ENCODE measurements around the gene PLOD3.

PLOD3 gene

GRCh38 chr7:101180130-101180755, 37.1 kb downstream of the PLOD3 start, which contains the start of gene NAT16:
Gene NAT16 (minus strand): TSS chr7:101180293. CDS start chr7:101174807, 5,486 bp downstream.
- no peaks in the 10 kb centered on the region for H3K36me3 ChIP-seq (ENCODE audit: control insufficient read depth, insufficient read depth, low read length)
- H3K4me3 ChIP-seq (ENCODE audit: insufficient read depth, low read depth, low read length, poor library complexity, severe bottlenecking): no peak within 1 kb of the TSS
- peaks cover 53% of the 10 kb centered on the region for H3K27me3 ChIP-seq (replicated peaks; ENCODE audit: control insufficient read depth, insufficient read depth, low read length, poor library complexity, severe bottlenecking)
- no peak for DNase-seq
- no peak within 1 kb of the TSS for H3K27ac ChIP-seq (ENCODE audit: insufficient read depth, low read length, poor library complexity, severe bottlenecking)
- H3K9me3 ChIP-seq (ENCODE audit: control insufficient read depth, low read length): no peaks in the 10 kb centered on the region
- H3K4me1 ChIP-seq (ENCODE audit: control insufficient read depth, insufficient read depth, low read length, poor library complexity, severe bottlenecking): peaks cover 16% of the 10 kb centered on the region

GRCh38 chr7:101179713-101180112, 37.7 kb downstream of the PLOD3 start:
- Histone ChIP-seq H3K4me1 (ENCODE audit: control insufficient read depth, insufficient read depth, low read length, poor library complexity, severe bottlenecking) (peaks cover 16% of the 10 kb centered on the region), H3K36me3 (ENCODE audit: control insufficient read depth, insufficient read depth, low read length) (no peaks in the 10 kb centered on the region), H3K27ac (ENCODE audit: insufficient read depth, low read length, poor library complexity, severe bottlenecking) (no peak overlapping the region), H3K27me3 (replicated peaks; ENCODE audit: control insufficient read depth, insufficient read depth, low read length, poor library complexity, severe bottlenecking) (peaks cover 57% of the 10 kb centered on the region), H3K4me3 (ENCODE audit: insufficient read depth, low read depth, low read length, poor library complexity, severe bottlenecking) (no peak overlapping the region), H3K9me3 (ENCODE audit: control insufficient read depth, low read length) (no peaks in the 10 kb centered on the region)
- no peak for DNase-seq

- peaks cover 62% of the 10 kb centered on the region for H3K27me3 ChIP-seq (replicated peaks; ENCODE audit: control insufficient read depth, insufficient read depth, low read length, poor library complexity, severe bottlenecking)
- no peaks in the 10 kb centered on the region for H3K9me3 ChIP-seq (ENCODE audit: control insufficient read depth, low read length)
- no peak overlapping the region for H3K27ac ChIP-seq (ENCODE audit: insufficient read depth, low read length, poor library complexity, severe bottlenecking)
- H3K4me3 ChIP-seq (ENCODE audit: insufficient read depth, low read depth, low read length, poor library complexity, severe bottlenecking): no peak overlapping the region
- no peak for DNase-seq
- peaks cover 21% of the 10 kb centered on the region for H3K4me1 ChIP-seq (ENCODE audit: control insufficient read depth, insufficient read depth, low read length, poor library complexity, severe bottlenecking)
- H3K36me3 ChIP-seq (ENCODE audit: control insufficient read depth, insufficient read depth, low read length): no peaks in the 10 kb centered on the region
Measured at GRCh38 chr7:101179117-101179516, 38.3 kb downstream of the PLOD3 start.

GRCh38 chr7:101177644-101178043, 39.7 kb downstream of the PLOD3 start:
- no peak for DNase-seq
- Histone ChIP-seq H3K4me3 (ENCODE audit: insufficient read depth, low read depth, low read length, poor library complexity, severe bottlenecking) (no peak overlapping the region), H3K9me3 (ENCODE audit: control insufficient read depth, low read length) (no peaks in the 10 kb centered on the region), H3K27ac (ENCODE audit: insufficient read depth, low read length, poor library complexity, severe bottlenecking) (no peak overlapping the region), H3K27me3 (replicated peaks; ENCODE audit: control insufficient read depth, insufficient read depth, low read length, poor library complexity, severe bottlenecking) (peaks cover 76% of the 10 kb centered on the region), H3K36me3 (ENCODE audit: control insufficient read depth, insufficient read depth, low read length) (no peaks in the 10 kb centered on the region), H3K4me1 (ENCODE audit: control insufficient read depth, insufficient read depth, low read length, poor library complexity, severe bottlenecking) (peaks cover 32% of the 10 kb centered on the region)

GRCh38 chr7:101175664-101176063, 41.7 kb downstream of the PLOD3 start:
- Histone ChIP-seq H3K4me3 (ENCODE audit: insufficient read depth, low read depth, low read length, poor library complexity, severe bottlenecking) (no peak overlapping the region), H3K4me1 (ENCODE audit: control insufficient read depth, insufficient read depth, low read length, poor library complexity, severe bottlenecking) (peaks cover 50% of the 10 kb centered on the region), H3K9me3 (ENCODE audit: control insufficient read depth, low read length) (no peaks in the 10 kb centered on the region), H3K27me3 (replicated peaks; ENCODE audit: control insufficient read depth, insufficient read depth, low read length, poor library complexity, severe bottlenecking) (peaks cover 84% of the 10 kb centered on the region), H3K27ac (ENCODE audit: insufficient read depth, low read length, poor library complexity, severe bottlenecking) (no peak overlapping the region), H3K36me3 (ENCODE audit: control insufficient read depth, insufficient read depth, low read length) (no peaks in the 10 kb centered on the region)
- no peak for DNase-seq

- no peaks in the 10 kb centered on the region for H3K9me3 ChIP-seq (ENCODE audit: control insufficient read depth, low read length)
- H3K4me3 ChIP-seq (ENCODE audit: insufficient read depth, low read depth, low read length, poor library complexity, severe bottlenecking): no peak overlapping the region
- peaks cover 88% of the 10 kb centered on the region for H3K27me3 ChIP-seq (replicated peaks; ENCODE audit: control insufficient read depth, insufficient read depth, low read length, poor library complexity, severe bottlenecking)
- no peak overlapping the region for H3K27ac ChIP-seq (ENCODE audit: insufficient read depth, low read length, poor library complexity, severe bottlenecking)
- peaks cover 52% of the 10 kb centered on the region for H3K4me1 ChIP-seq (ENCODE audit: control insufficient read depth, insufficient read depth, low read length, poor library complexity, severe bottlenecking)
- no peaks in the 10 kb centered on the region for H3K36me3 ChIP-seq (ENCODE audit: control insufficient read depth, insufficient read depth, low read length)
- DNase-seq: no peak
Measured at GRCh38 chr7:101174322-101174854, 43.0 kb downstream of the PLOD3 start.

GRCh38 chr7:101173752-101174244, 43.6 kb downstream of the PLOD3 start:
- Histone ChIP-seq H3K27me3 (replicated peaks; ENCODE audit: control insufficient read depth, insufficient read depth, low read length, poor library complexity, severe bottlenecking) (peaks cover 89% of the 10 kb centered on the region), H3K4me3 (ENCODE audit: insufficient read depth, low read depth, low read length, poor library complexity, severe bottlenecking) (no peak overlapping the region), H3K27ac (ENCODE audit: insufficient read depth, low read length, poor library complexity, severe bottlenecking) (no peak overlapping the region), H3K36me3 (ENCODE audit: control insufficient read depth, insufficient read depth, low read length) (no peaks in the 10 kb centered on the region), H3K4me1 (ENCODE audit: control insufficient read depth, insufficient read depth, low read length, poor library complexity, severe bottlenecking) (peaks cover 49% of the 10 kb centered on the region), H3K9me3 (ENCODE audit: control insufficient read depth, low read length) (no peaks in the 10 kb centered on the region)
- DNase-seq: peak; percentile 42 to 47 (median 43)

- Histone ChIP-seq H3K4me1 (ENCODE audit: control insufficient read depth, insufficient read depth, low read length, poor library complexity, severe bottlenecking) (peaks cover 49% of the 10 kb centered on the region), H3K27ac (ENCODE audit: insufficient read depth, low read length, poor library complexity, severe bottlenecking) (no peak overlapping the region), H3K27me3 (replicated peaks; ENCODE audit: control insufficient read depth, insufficient read depth, low read length, poor library complexity, severe bottlenecking) (peaks cover 96% of the 10 kb centered on the region), H3K9me3 (ENCODE audit: control insufficient read depth, low read length) (no peaks in the 10 kb centered on the region), H3K4me3 (ENCODE audit: insufficient read depth, low read depth, low read length, poor library complexity, severe bottlenecking) (no peak overlapping the region), H3K36me3 (ENCODE audit: control insufficient read depth, insufficient read depth, low read length) (no peaks in the 10 kb centered on the region)
- no peak for DNase-seq
Measured at GRCh38 chr7:101172854-101173751, 44.3 kb downstream of the PLOD3 start.

GRCh38 chr7:101172005-101172853, 45.2 kb downstream of the PLOD3 start:
- DNase-seq: no peak
- Histone ChIP-seq H3K9me3 (ENCODE audit: control insufficient read depth, low read length) (no peaks in the 10 kb centered on the region), H3K36me3 (ENCODE audit: control insufficient read depth, insufficient read depth, low read length) (no peaks in the 10 kb centered on the region), H3K4me3 (ENCODE audit: insufficient read depth, low read depth, low read length, poor library complexity, severe bottlenecking) (no peak overlapping the region), H3K27me3 (replicated peaks; ENCODE audit: control insufficient read depth, insufficient read depth, low read length, poor library complexity, severe bottlenecking) (peaks cover 97% of the 10 kb centered on the region), H3K4me1 (ENCODE audit: control insufficient read depth, insufficient read depth, low read length, poor library complexity, severe bottlenecking) (peaks cover 49% of the 10 kb centered on the region), H3K27ac (ENCODE audit: insufficient read depth, low read length, poor library complexity, severe bottlenecking) (no peak overlapping the region)

All from effector memory CD4-positive, alpha-beta T cell (primary cell).